ENCODE measurements around the gene CD4.

CD4 gene

DNA sequence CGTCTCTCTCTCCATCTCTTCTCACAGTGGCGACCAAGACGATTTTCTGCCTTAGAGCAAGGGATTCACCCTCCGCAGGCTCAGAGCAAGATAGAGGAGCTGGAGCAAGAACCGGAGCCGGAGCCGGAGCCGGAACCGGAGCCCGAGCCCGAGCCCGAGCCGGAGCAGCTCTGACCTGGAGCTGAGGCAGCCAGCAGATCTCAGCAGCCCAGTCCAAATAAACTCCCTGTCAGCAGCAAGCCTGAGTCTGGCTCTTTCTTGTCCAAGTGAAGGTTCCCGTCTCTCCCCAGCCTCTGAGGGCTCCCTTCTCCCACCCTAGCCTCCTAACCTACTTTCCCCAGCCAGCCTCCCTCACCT is 11.1 kb upstream of the CD4 start:
- DNase-seq (ENCODE audit: low read depth in 2 of 2) = no peak

GRCh38 chr12:6778574-6779550 is 10.5 kb upstream of the CD4 start:
- DNase-seq (ENCODE audit: low read depth in 2 of 2) = peak; percentile 64 to 75

DNA sequence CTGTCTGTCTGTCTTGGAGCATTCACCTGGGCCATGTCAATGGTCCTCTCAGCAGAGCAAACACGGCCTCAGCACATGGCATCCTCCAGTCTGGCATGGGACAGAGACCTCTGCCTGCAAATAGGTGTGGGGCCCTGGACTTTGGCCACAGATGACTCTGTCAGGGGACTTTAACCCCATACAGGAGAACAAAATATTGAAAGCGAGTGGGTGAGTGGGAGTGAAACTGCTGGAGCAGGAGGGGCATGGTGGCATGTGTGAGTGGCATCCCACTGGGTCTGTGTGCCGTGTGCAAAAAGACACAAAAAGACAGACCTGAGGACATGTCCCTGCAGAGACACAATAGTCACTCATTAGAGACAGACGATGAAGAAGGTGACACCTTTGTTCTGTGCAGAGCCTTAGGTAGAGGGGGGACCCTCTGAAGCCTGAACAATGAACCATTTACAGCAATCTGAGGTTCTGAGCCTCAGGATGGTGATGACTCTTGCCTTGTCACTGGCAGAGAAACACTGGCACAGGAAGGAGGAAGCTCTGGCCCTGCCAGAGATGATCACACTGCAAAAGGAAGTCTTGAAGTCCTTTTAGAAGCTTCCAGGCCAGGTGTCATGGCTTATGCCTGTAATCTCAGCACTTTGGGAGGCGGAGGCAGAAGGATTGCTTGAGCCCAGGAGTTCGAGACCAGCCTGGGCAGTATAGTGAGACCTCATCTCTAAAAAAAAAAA is 9.5 kb upstream of the CD4 start:
- no peak for DNase-seq (ENCODE audit: low read depth in 2 of 2)

- DNase-seq (ENCODE audit: low read depth in 2 of 2) = no peak
Observed at GRCh38 chr12:6780573-6780972, 8.8 kb upstream of the CD4 start.

DNA sequence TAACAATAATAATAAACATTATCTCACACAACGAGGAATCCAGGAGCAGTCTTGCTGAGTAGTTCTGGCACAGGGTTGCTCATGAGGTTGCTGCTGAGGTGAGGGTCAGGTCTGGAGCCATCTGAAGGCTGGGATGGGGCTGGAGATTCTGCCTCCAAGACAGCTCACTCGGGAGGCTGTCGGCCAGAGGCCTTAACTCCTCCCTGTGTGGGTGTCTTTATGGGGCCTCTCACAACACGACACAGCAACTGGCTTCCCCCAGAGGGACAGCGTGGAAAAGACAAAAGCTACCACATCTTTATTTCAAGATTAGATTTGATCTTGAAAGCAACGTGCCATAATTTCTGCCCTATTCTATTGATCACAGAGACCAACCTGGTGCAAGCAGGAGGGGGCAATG is 7.2 kb upstream of the CD4 start:
- no peak for DNase-seq (ENCODE audit: low read depth in 2 of 2)

- no peak for DNase-seq (ENCODE audit: low read depth in 2 of 2)
Observed at GRCh38 chr12:6782850-6783566, 6.3 kb upstream of the CD4 start.

DNA sequence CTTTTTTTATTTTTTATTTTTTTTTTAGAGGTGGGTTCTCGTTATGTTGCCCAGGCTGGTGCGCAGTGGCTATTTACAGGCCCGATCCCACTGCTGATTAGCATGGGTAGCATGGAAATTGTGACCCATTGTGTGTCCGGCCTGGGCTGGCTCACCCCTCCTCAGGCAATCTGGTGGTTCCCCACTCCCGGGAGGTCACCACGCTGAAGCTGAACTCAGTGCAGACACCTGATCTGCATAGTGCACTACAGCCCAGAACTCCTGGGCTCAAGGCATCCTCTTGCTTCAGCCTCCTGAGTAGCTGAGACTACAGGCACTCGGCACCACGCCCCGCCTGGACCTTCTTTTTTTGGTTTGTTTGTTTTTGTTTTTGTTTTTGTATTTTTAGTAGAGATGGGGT is 5.5 kb upstream of the CD4 start:
- DNase-seq (ENCODE audit: low read depth in 2 of 2) = no peak

DNA sequence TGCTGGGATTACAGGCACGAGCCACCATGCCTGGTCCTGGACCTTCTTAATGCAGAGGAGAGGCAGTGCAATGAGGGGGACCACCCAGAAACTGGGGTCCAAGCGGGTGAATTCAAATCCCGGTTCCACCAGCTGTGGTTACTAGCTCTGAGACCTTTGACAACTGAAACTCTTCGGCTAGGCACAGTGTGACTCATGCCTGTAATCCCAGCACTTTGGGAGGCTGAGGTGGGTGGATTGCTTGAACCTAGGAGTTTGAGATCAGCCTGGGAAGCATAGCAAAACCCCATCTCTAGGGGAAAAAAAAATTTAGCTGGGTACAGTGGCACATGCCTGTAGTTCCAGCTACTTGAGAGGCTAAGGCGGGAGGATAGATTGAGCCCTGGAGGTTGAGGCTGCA is 5.0 kb upstream of the CD4 start:
- DNase-seq (ENCODE audit: low read depth in 2 of 2) = no peak

GRCh38 chr12:6784761-6785160 is 4.6 kb upstream of the CD4 start:
- DNase-seq (ENCODE audit: low read depth in 2 of 2) = no peak

- no peak for DNase-seq (ENCODE audit: low read depth in 2 of 2)
Observed at GRCh38 chr12:6786416-6787094, 2.8 kb upstream of the CD4 start.

DNA sequence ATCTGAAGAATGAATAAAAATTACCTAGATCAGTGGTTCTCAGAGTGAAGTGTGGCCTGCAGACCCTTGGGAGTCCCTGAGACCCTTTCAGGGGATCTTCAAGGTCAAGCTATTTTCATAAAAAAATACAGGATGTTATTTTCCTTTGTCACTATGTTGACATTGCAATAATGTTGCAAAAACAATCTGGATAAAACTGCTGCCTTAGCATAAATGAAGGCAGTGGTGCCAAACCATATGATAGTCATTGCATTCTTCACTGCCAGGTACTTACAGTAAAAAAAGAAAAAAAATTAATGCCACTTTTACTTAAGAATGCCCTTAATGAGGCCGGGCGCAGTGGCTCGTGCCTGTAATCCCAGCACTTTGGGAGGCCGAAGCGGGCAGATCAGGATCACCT is 2.0 kb upstream of the CD4 start:
- no peak for DNase-seq (ENCODE audit: low read depth in 2 of 2)

DNA sequence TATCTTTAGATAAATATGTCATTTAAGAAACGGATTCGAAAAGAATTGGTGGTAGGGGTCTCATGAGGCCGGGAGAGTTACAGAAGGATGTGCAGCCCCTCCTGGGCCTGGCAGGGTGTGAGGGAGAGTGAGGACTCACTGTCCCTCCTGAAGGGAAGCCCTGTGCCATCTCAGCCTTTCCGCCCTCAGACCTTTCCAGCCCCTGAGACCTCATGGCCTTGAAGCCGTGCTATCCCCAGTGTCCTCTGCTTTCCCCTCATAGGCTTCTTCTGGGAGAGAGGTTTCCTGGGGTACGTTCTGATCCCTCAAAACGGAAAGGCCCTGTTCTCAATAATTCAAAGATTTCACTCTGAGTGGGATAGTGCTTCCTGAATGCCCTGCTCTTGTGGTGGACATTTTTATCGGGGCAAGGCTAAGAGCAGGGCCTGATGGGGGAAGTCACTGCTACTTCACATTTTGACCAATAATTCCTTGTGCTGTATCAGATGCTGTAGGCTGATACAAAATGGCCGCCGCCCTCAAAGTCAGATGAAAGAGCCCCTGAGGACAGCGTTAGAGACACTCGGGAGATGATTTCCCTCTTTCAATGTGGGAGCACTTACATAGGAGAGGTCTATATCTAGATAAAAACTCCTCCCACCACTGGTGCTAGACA is 1.3 kb downstream of the CD4 start:
- no peak for DNase-seq (ENCODE audit: low read depth in 2 of 2)

DNA sequence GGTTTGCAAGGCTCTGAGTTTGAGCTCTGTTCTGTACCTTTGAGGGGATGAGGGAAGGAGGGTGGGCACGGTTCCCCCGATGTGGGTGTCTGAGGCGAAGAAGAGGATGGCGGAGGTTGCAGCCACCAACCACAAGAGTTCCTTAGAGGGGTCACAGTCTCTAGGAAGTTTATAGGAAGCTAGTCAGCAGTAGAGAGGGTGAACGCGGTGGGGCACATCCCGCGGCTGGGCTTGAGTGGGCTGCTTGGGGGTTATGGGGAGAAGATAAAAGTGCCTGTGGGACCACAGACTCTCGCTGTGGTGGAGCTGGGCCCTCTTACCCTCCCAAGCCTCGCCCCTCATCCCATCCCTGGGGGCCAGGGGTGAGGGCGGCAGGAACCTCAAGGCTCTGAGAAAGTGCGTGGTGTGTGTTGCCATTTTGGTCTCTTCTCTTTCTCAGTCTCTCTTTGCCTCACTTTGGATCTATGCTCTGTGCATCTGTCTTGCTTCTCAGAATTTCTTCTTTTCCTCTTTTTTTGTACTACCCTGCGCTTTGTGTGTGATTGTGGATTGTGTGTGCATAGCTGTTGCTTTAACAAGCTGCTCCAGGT is 2.7 kb downstream of the CD4 start:
- no peak for DNase-seq (ENCODE audit: low read depth in 2 of 2)

DNA sequence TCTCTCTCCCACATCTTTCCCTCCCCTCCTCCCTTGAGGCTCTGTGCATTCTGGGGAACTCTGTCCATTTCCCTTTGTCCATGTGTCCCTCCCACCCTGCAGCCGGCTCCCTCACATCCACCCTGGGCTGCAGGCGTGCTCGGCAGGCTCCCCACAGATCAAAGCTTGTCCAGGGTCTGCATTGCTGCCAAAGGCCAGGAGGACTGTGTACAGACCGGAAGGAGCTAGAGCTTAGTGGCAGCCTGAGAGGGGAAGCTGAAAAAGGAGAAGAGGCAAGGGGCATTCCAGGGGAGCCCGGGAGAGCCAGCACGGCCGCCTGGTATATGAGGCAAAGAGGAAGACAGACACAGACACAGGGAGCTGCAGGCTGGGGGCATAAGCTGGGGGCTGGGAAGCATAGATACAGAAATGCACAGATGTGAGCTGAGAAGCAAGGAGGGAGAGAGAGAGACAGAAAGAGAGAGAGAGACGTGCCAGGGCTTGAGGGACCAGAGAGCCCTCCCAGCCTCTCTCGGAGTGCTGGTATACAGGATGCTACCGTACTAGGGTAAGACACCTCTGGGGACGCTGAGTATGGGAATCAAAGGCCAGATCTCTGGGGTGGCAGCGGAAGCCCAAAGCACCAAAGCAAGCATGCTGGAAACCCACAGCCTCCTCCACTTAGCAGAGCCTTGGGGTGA is 3.3 kb downstream of the CD4 start:
- DNase-seq (ENCODE audit: low read depth in 2 of 2) = no peak

- DNase-seq (ENCODE audit: low read depth in 2 of 2) = no peak
Observed at GRCh38 chr12:6795088-6795487, 5.8 kb downstream of the CD4 start.

- DNase-seq (ENCODE audit: low read depth in 2 of 2) = no peak
Observed at GRCh38 chr12:6796576-6796975, 7.2 kb downstream of the CD4 start.

GRCh38 chr12:6799147-6799546 is 9.8 kb downstream of the CD4 start:
- no peak for DNase-seq (ENCODE audit: low read depth in 2 of 2)

DNA sequence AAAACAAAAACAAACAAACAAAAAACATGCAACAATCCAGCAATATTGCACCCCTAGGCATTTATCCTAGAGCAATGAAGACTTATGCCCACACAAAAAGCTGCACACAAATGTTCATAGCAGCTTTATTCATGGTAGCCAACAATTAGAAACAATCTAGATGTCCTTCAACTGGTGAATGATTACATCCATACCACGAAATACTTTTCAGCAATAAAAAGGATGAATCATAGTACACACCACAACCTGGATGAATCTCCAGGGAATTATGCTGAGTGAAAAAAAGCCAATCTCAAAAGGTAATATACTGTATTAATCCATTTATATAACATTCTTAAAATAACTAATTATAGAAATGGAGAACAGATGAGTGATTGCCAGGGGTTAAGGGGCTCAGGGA is 17.8 kb downstream of the CD4 start:
- DNase-seq (ENCODE audit: low read depth in 2 of 2) = no peak

DNA sequence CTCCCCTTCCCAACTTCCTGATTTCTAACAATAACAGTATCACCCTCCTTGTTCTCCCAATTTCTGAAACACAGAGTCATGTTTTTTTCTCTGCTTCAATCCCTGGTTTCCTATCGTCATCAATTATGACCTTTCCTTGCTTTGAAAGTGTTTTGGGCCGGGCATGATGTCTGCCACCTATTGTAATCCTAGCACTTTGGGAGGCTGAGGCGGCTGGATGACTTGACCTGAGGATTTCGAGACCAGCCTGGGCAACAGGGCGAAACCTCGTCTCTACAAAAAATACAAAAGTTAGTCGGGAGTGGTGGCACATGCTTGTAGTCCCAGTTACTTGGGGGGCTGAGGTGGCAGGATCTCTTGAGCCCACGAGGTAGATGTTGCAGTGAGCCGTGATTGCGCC is 19.7 kb downstream of the CD4 start:
- no peak for DNase-seq (ENCODE audit: low read depth in 2 of 2)

GRCh38 chr12:6810758-6811157 is 21.4 kb downstream of the CD4 start:
- no peak for DNase-seq (ENCODE audit: low read depth in 2 of 2)
